K562 (cell line): ENCODE measurements around the gene MYO3B. TPM values are rescaled to one million over a fixed set of nuclear protein-coding genes. Genes with fewer than 3 reads are reported as not detected.
A peak's percentile ranks its signal among the peaks of the same experiment; 100 is the strongest.

Experiments used
- BHLHE40 ChIP-seq: IDR thresholded peaks from 2 replicates; pipeline ENCODE4 v1.6.1; 2011; ENCODE audit warnings: low read length, improper control_type of control experiment
- CCAR2 ChIP-seq: fragments of 200-400 bp; formaldehyde crosslinking; IDR thresholded peaks from 2 replicates; pipeline ENCODE4 v1.6.1; 2017; ENCODE audit warnings: mild to moderate bottlenecking, low read depth, low read length
- CREB3L1 ChIP-seq: fragments of 450-650 bp; IDR thresholded peaks from 2 replicates; pipeline ENCODE4 v1.6.1; 2014; ENCODE audit warnings: low read depth, mild to moderate bottlenecking, moderate library complexity, borderline replicate concordance
- CTBP1 ChIP-seq: fragments of 450-650 bp; IDR thresholded peaks from 2 replicates; pipeline ENCODE4 v1.6.1; 2016; ENCODE audit warnings: borderline replicate concordance
- E2F6 ChIP-seq, 2 experiments: IDR thresholded peaks; 2 replicates each; pipeline ENCODE4 v1.6.1; 2011; ENCODE audit warnings: borderline replicate concordance in 1 of 2, control low read depth in 1 of 2, low read depth in 1 of 2, low read length in 1 of 2, mild to moderate bottlenecking in 1 of 2, mixed read lengths in 1 of 2, moderate library complexity in 1 of 2; ENCODE audit not compliant: insufficient read depth in 1 of 2, insufficient read length in 1 of 2, poor library complexity in 1 of 2, severe bottlenecking in 1 of 2; ENCODE audit errors: extremely low read depth in 1 of 2
- E4F1 ChIP-seq: fragments of 250-450 bp; sonication (Bioruptor Pico); IDR thresholded peaks from 2 replicates; pipeline ENCODE4 v1.5.0; 2021; ENCODE audit warnings: mild to moderate bottlenecking, borderline replicate concordance
- HNRNPL ChIP-seq: fragments of 200-400 bp; formaldehyde crosslinking; IDR thresholded peaks from 2 replicates; pipeline ENCODE4 v1.6.1; 2017; ENCODE audit warnings: low read depth, mild to moderate bottlenecking, low read length
- NCOR1 ChIP-seq: fragments of 450-650 bp; IDR thresholded peaks from 2 replicates; pipeline ENCODE4 v1.6.1; 2016; ENCODE audit warnings: mild to moderate bottlenecking, moderate library complexity
- PHF21A ChIP-seq: fragments of 450-650 bp; IDR thresholded peaks from 2 replicates; pipeline ENCODE4 v1.6.1; 2017; ENCODE audit warnings: low read depth, borderline replicate concordance
- PKNOX1 ChIP-seq: fragments of 450-650 bp; IDR thresholded peaks from 2 replicates; pipeline ENCODE4 v1.6.1; 2016
- PRDM10 ChIP-seq: fragments of 450-650 bp; IDR thresholded peaks from 2 replicates; pipeline ENCODE4 v1.6.1; 2018; ENCODE audit not compliant: partially characterized antibody
- PRPF4 ChIP-seq: fragments of 200-400 bp; formaldehyde crosslinking; IDR thresholded peaks from one replicate; pipeline ENCODE4 v1.6.1; 2017; ENCODE audit warnings: low read length, low read depth, mild to moderate bottlenecking; ENCODE audit not compliant: insufficient read depth, poor library complexity, severe bottlenecking
- PTRF ChIP-seq: fragments of 450-650 bp; IDR thresholded peaks from 2 replicates; pipeline ENCODE4 v1.6.1; 2016; ENCODE audit warnings: mild to moderate bottlenecking, missing genetic modification characterization, missing compliant biosample characterization
- SMAD1 ChIP-seq: fragments of 150-350 bp; IDR thresholded peaks from 2 replicates; pipeline ENCODE4 v1.6.1; 2014; ENCODE audit warnings: low read length, low read depth; ENCODE audit not compliant: partially characterized antibody
- TSC22D4 ChIP-seq: fragments of 450-650 bp; IDR thresholded peaks from 2 replicates; pipeline ENCODE4 v1.6.1; 2016; ENCODE audit warnings: missing genetic modification characterization, missing biosample characterization, control low read depth
- USF1 ChIP-seq: sonication (generic); formaldehyde crosslinking; IDR thresholded peaks from 2 replicates; pipeline ENCODE4 v1.9.0; 2022; ENCODE audit warnings: mild to moderate bottlenecking, missing genetic modification reagents
- ZC3H8 ChIP-seq: fragments of 450-650 bp; IDR thresholded peaks from 2 replicates; pipeline ENCODE4 v1.6.1; 2017
- ZKSCAN1 ChIP-seq: fragments of 150-350 bp; IDR thresholded peaks from 2 replicates; pipeline ENCODE4 v1.6.1; 2016; ENCODE audit warnings: low read depth, low read length
- polyA plus RNA-seq, 8 experiments: library from polyadenylated mRNA; depleted of rRNA in 4 of 8; stranded (reverse) in 5 of 8; unstranded in 3 of 8; fragments of >200 nt; fragmentation: Nextera tagmentation in 2 of 8; fragmentation: Illumina TruSeq in 1 of 8; extraction: Ambion mirVana in 2 of 8; extraction: Trizol in 1 of 8; gene quantifications; 2 replicates each; pipeline versions ENCODE4 v1.2.1 to v1.2.3, GENCODE V29; 2011 to 2014; ENCODE audit warnings: inconsistent platforms in 1 of 8, missing spikeins in 1 of 8
- total RNA-seq, 7 experiments: library from RNA; depleted of rRNA in 6 of 7; stranded (reverse); fragments of >200 nt in 6 of 7; fragmentation: Illumina TruSeq in 2 of 7; extraction: Trizol in 2 of 7; gene quantifications; 2 replicates each; pipeline versions ENCODE4 v1.2.1 to v1.2.3, GENCODE V29; 2011 to 2021; ENCODE audit warnings: low replicate concordance in 1 of 7

The MYO3B gene
- total and polyA plus RNA-seq, 9 of the 15 experiments (the other 6 are each of a cell fraction or from before 2014, with no cell fraction given): 2.7 to 6.5 (median 3.6) TPM

GRCh38 chr2:170475878-170476277, 297.9 kb downstream of the MYO3B start (continued):
- TF ChIP-seq PRDM10 (no peak), CREB3L1 (no peak), PHF21A (no peak), USF1 (CRISPR knock-in tag) (peak; percentile 33; the same call in 1 of the 2 replicates), ZC3H8 (no peak), E4F1 (CRISPR knock-in tag) (no peak), ZKSCAN1 (no peak), E2F6 (IDR thresholded peaks at IDR 0.05; ENCODE audit: borderline replicate concordance in 1 of 2, extremely low read depth in 1 of 2, insufficient read depth in 1 of 2, insufficient read length in 1 of 2, low read depth in 1 of 2, low read length in 1 of 2, poor library complexity in 1 of 2, severe bottlenecking in 1 of 2) (peak in 1 of 2 experiments; percentile 49), BHLHE40 (0 out of 2 replicates have a peak, but pooled peaks have one; percentile 32), SMAD1 (no peak), TSC22D4 (tag) (no peak), CCAR2 (no peak), CTBP1 (no peak), HNRNPL (no peak), PKNOX1 (no peak), PRPF4 (no peak), NCOR1 (no peak), PTRF (tag) (no peak)
